A673 (cell line): ENCODE results near the gene KYNU. TPM values are rescaled to one million over a fixed set of nuclear protein-coding genes. Genes with fewer than 3 reads are reported as not detected.

Experiments used
- BruUV-seq: library from RNA; stranded (reverse); fragments of 400-500 nt; replicated peaks from 2 replicates; lab custom pipeline; 2021; lab: Mats Ljungman, UMichigan
- CTCF ChIA-PET: fragments of 300-600 bp; sonication (Branson Sonifier 250); formaldehyde crosslinking; loops from one replicate; lab custom pipeline; 2022; ENCODE audit warnings: antibody characterized with exemption; lab: Charles Lee
- POLR2A ChIA-PET: fragments of 300-600 bp; sonication (Branson Sonifier 250); formaldehyde crosslinking; loops from one replicate; lab custom pipeline; 2022; ENCODE audit warnings: antibody characterized with exemption; ENCODE audit not compliant: low non-redundant PET; lab: Charles Lee
- DNase-seq: peaks from one replicate; pipeline ENCODE4 v3.0.0-alpha.2; 2015; ENCODE audit warnings: low spot score
- H3K27ac ChIP-seq: fragments of 200-600 bp; sonication (generic); 2 replicates; pipeline ENCODE4 v1.5.1; 2016; ENCODE audit warnings: mixed run types, low read depth, mild to moderate bottlenecking, mixed read lengths, antibody characterized with exemption, low read length; ENCODE audit not compliant: poor library complexity, severe bottlenecking
- H3K27me3 ChIP-seq: fragments of 200-600 bp; sonication (generic); replicated peaks from 2 replicates; pipeline ENCODE4 v1.6.1; 2017; ENCODE audit warnings: mixed run types, low read depth, mild to moderate bottlenecking, mixed read lengths, antibody characterized with exemption, low read length; ENCODE audit not compliant: insufficient read depth, poor library complexity
- H3K36me3 ChIP-seq: fragments of 200-600 bp; sonication (generic); 2 replicates; pipeline ENCODE4 v1.6.1; 2016; ENCODE audit warnings: mixed run types, mild to moderate bottlenecking, mixed read lengths, antibody characterized with exemption, low read length; ENCODE audit not compliant: insufficient read depth, poor library complexity, severe bottlenecking
- H3K4me1 ChIP-seq: fragments of 200-600 bp; sonication (generic); 2 replicates; pipeline ENCODE4 v1.6.1; 2017; ENCODE audit warnings: mixed run types, mild to moderate bottlenecking, mixed read lengths, antibody characterized with exemption, low read length; ENCODE audit not compliant: insufficient read depth, poor library complexity, severe bottlenecking
- H3K4me3 ChIP-seq: fragments of 200-600 bp; sonication (generic); 2 replicates; pipeline ENCODE4 v1.5.1; 2016; ENCODE audit warnings: low read depth, mixed run types, mild to moderate bottlenecking, mixed read lengths, low read length; ENCODE audit not compliant: poor library complexity, severe bottlenecking
- H3K9me3 ChIP-seq: fragments of 200-600 bp; sonication (generic); 2 replicates; pipeline ENCODE4 v1.6.1; 2016; ENCODE audit warnings: mixed run types, low read depth, mild to moderate bottlenecking, mixed read lengths, antibody characterized with exemption, low read length; ENCODE audit not compliant: poor library complexity, severe bottlenecking
- CTCF ChIP-seq: fragments of 300-800, 200-600 bp; sonication (generic); conservative IDR thresholded peaks from 2 replicates; pipeline ENCODE4 v1.5.1; 2017; ENCODE audit warnings: low read depth, mild to moderate bottlenecking, antibody characterized with exemption, low read length, moderate library complexity, mixed read lengths
- EZH2 ChIP-seq: fragments of 200-600 bp; sonication (generic); IDR thresholded peaks from 2 replicates; pipeline ENCODE4 v1.6.1; 2017; ENCODE audit warnings: borderline replicate concordance, low read depth, mild to moderate bottlenecking, mixed read lengths, antibody characterized with exemption, low read length; ENCODE audit not compliant: poor library complexity, severe bottlenecking
- intact Hi-C: fragments of 100-400 bp; cut with micrococcal nuclease; formaldehyde crosslinking; loops from one replicate; pipeline ENCODE4 v1.10.0; 2022; ENCODE audit not compliant: unreplicated experiment
- total RNA-seq: library from RNA; stranded (reverse); gene quantifications from 2 replicates; pipeline ENCODE4 v1.2.3, GENCODE V29; 2021

Gene KYNU
- total RNA-seq, 1 experiment from 2014 or later: 2.5 TPM

GRCh38 chr2:142920571-142920970 lies 43.1 kb downstream of the KYNU start:
- no peak overlapping the region for H3K4me3 ChIP-seq
- H3K9me3 ChIP-seq: no peaks in the 10 kb centered on the region
- CTCF ChIA-PET: no interaction called here
- no TSS peak for BruUV-seq
- DNase-seq: no peak
- no peak for TF ChIP-seq CTCF
- TF ChIP-seq EZH2: no peak
- H3K4me1 ChIP-seq: no peaks in the 10 kb centered on the region
- intact Hi-C loops: no loop called here
- no peaks in the 10 kb centered on the region for H3K36me3 ChIP-seq
- POLR2A ChIA-PET: no interaction called here
- no peaks in the 10 kb centered on the region for H3K27me3 ChIP-seq
- no peak overlapping the region for H3K27ac ChIP-seq

GRCh38 chr2:142926445-142926844 lies 49.0 kb downstream of the KYNU start:
- no peaks in the 10 kb centered on the region for H3K27me3 ChIP-seq
- no peak for DNase-seq
- BruUV-seq: no TSS peak
- TF ChIP-seq CTCF (no peak), EZH2 (no peak)
- ChIA-PET POLR2A (no interaction called here), CTCF (no interaction called here)
- intact Hi-C loops: no loop called here
- H3K9me3 ChIP-seq: no peaks in the 10 kb centered on the region
- H3K4me1 ChIP-seq: no peaks in the 10 kb centered on the region
- H3K4me3 ChIP-seq: no peak overlapping the region
- H3K27ac ChIP-seq: no peak overlapping the region
- H3K36me3 ChIP-seq: no peaks in the 10 kb centered on the region

GRCh38 chr2:142930835-142931398 lies 53.5 kb downstream of the KYNU start:
- no peak overlapping the region for H3K27ac ChIP-seq
- no peaks in the 10 kb centered on the region for H3K27me3 ChIP-seq
- DNase-seq: no peak
- no peaks in the 10 kb centered on the region for H3K4me1 ChIP-seq
- BruUV-seq: no TSS peak
- intact Hi-C loops: no loop called here
- TF ChIP-seq CTCF: no peak
- TF ChIP-seq EZH2: no peak
- no peaks in the 10 kb centered on the region for H3K9me3 ChIP-seq
- H3K4me3 ChIP-seq: no peak overlapping the region
- no peaks in the 10 kb centered on the region for H3K36me3 ChIP-seq
- POLR2A ChIA-PET: no interaction called here
- CTCF ChIA-PET: no interaction called here
